ENCODE data around the gene RPP25L. TPM values are rescaled to one million over a fixed set of nuclear protein-coding genes. Genes with fewer than 3 reads are reported as not detected.

Gene RPP25L
- total and polyA plus RNA-seq, 9 of the 15 experiments (the other 6 are each of a cell fraction or from before 2014, with no cell fraction given), result 16.3 to 43.7 (median 29.0) TPM

- DNase-seq (ENCODE audit: extremely low read depth in 1 of 4, low spot score in 3 of 4) (peak; percentile 94 to 96 (median 94)), FAIRE-seq (peak; percentile 97), ATAC-seq (peak; percentile 89)
- H3K79me2 ChIP-seq (ENCODE audit: control insufficient read depth, insufficient read depth, low read length), result peaks cover 17% of the 10 kb centered on the region
- CTCF ChIA-PET (ENCODE audit: low intra/inter-chr PET ratio), result interaction anchor here (0.8 kb wide), 1 partner anchor 50 kb away, joined by 3 read pairs; no protein-coding TSS in a partner anchor
- H3K4me2 ChIP-seq (ENCODE audit: insufficient read depth, low read length), result peak within 1 kb of the TSS; percentile 98
- H4K20me1 ChIP-seq (replicated peaks; ENCODE audit: control insufficient read depth, insufficient read depth, low read length), result no peaks in the 10 kb centered on the region
- peak within 1 kb of the TSS; percentile 72 for H3K27ac ChIP-seq (ENCODE audit: extremely low read depth, low read depth, low read length)
- H2AFZ ChIP-seq (ENCODE audit: low read depth, low read length), result peak within 1 kb of the TSS; percentile 76
- H3K36me3 ChIP-seq (ENCODE audit: control insufficient read depth, insufficient read depth, low read length), result peaks cover 27% of the 10 kb centered on the region; the same call in 2 of the 3 replicates
- BruUV-seq (replicated peaks), result no TSS peak
- peaks cover 7% of the 10 kb centered on the region for H3K9me1 ChIP-seq (ENCODE audit: control insufficient read depth, insufficient read depth, low read length)
- in situ Hi-C loops (cut with MboI), result no loop called here
- no peaks in the 10 kb centered on the region for H3K27me3 ChIP-seq (ENCODE audit: control insufficient read depth in 2 of 2, insufficient read depth in 2 of 2, low read length in 2 of 2)
- POLR2A ChIA-PET, result interaction anchor here (0.6 to 2.6 kb wide), 8 partner anchors 9 to 118 kb away, joined by 3 to 13 read pairs (median 4); partner anchors contain the start of genes DCTN3 and SIGMAR1
- H3K9ac ChIP-seq (ENCODE audit: insufficient read depth in 1 of 2, low read depth in 2 of 2, low read length in 2 of 2), result peak within 1 kb of the TSS; percentile 47 to 87
- WGBS (ENCODE audit: insufficient coverage, low coverage, missing lambda C conversion rate), result 0% methylated on average over 12 of the region's 24 CpGs
- H3K4me3 ChIP-seq, result peak within 1 kb of the TSS; percentile 34
- intact Hi-C loops (cut with micrococcal nuclease), result no loop called here
- no peaks in the 10 kb centered on the region for H3K9me3 ChIP-seq (replicated peaks; ENCODE audit: control insufficient read depth, insufficient read depth, low read depth, low read length)
- H3K4me1 ChIP-seq (replicated peaks in 1 of 2; ENCODE audit: control insufficient read depth in 2 of 2, insufficient read depth in 2 of 2, low read length in 2 of 2), result peaks cover 40 to 53% of the 10 kb centered on the region in 2 experiments
- no peak for TF ChIP-seq PHTF2 (CRISPR knock-in tag; IDR thresholded peaks at IDR 0.05)
- TF ChIP-seq SUPT5H (IDR thresholded peaks at IDR 0.05), result peak; percentile 31; the same call in 1 of the 2 replicates
- peak; percentile 98 for TF ChIP-seq PKNOX1 (IDR thresholded peaks at IDR 0.05)
- TF ChIP-seq MTA2 (IDR thresholded peaks at IDR 0.05; ENCODE audit: low read depth), result no peak
- no peak for TF ChIP-seq EZH2 (IDR thresholded peaks at IDR 0.05; ENCODE audit: borderline replicate concordance, low read depth, low read length)
- TF ChIP-seq THRAP3 (IDR thresholded peaks at IDR 0.05; ENCODE audit: borderline replicate concordance), result no peak
- TF ChIP-seq ID3 (CRISPR knock-in tag; IDR thresholded peaks at IDR 0.05), result no peak
- no peak for TF ChIP-seq ID3 (tag; IDR thresholded peaks at IDR 0.05)
- TF ChIP-seq FOXP4 (CRISPR knock-in tag; IDR thresholded peaks at IDR 0.05; ENCODE audit: borderline replicate concordance), result no peak
- no peak for TF ChIP-seq ZNF395 (CRISPR knock-in tag; IDR thresholded peaks at IDR 0.05)
- no peak for TF ChIP-seq ZNF561 (CRISPR knock-in tag; conservative IDR thresholded peaks at IDR 0.05)
- TF ChIP-seq FOXK2 (conservative IDR thresholded peaks at IDR 0.05 in 1 of 2, IDR thresholded peaks at IDR 0.05 in 1 of 2; ENCODE audit: low read depth in 2 of 2), result peak; percentile 23 to 34; a peak in 1 of 4 replicates
Measured at GRCh38 chr9:34651876-34652601, 40.1 kb upstream of the RPP25L start, which contains the start of gene IL11RA. TSS of gene IL11RA (plus strand) at chr9:34652185. CDS start at chr9:34655218, 3,033 bp downstream.

Data from K562 (cell line).